ENCODE data around the gene TCF7L2.

TCF7L2 gene

GRCh38 chr10:113148901-113149300 lies 198.9 kb downstream of the TCF7L2 start:
- H3K4me1 ChIP-seq (ENCODE audit: control insufficient read depth in 2 of 2, insufficient read depth in 2 of 2, low read length in 2 of 2) = no peaks in the 10 kb centered on the region
- H3K27me3 ChIP-seq (ENCODE audit: control insufficient read depth in 2 of 2, insufficient read depth in 2 of 2, low read length in 2 of 2) = no peaks in the 10 kb centered on the region
- peaks cover 75 to 81% of the 10 kb centered on the region in 2 donors for H3K36me3 ChIP-seq (ENCODE audit: control insufficient read depth in 2 of 2, insufficient read depth in 2 of 2, low read length in 2 of 2)
- no peak overlapping the region for H3K4me3 ChIP-seq (ENCODE audit: low read length in 2 of 2)
- no peaks in the 10 kb centered on the region for H3K9me3 ChIP-seq (ENCODE audit: control insufficient read depth in 2 of 2, low read length in 2 of 2)
- no peak overlapping the region for H3K27ac ChIP-seq (ENCODE audit: low read depth in 2 of 2, low read length in 2 of 2)
- H3K9ac ChIP-seq (ENCODE audit: low read depth in 1 of 2, low read length in 2 of 2) = no peak overlapping the region

DNA sequence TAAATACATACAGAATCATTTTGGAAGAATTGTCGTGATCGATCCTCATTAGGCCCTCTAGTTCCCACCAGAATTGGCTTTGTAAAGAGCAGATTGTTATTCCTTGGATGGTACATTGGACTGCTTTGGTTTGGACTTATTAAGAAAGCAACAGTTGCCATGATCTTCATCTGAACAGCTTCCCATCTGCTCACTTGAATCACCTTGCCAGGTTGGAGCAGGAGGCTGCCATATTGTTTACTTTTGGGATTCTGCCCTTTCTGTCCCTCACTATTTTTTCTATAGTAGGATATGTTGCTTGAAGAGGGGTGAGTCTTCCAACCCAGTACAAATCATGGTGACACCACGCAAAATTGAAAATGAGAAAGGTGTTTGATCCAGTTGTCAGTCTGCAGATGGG lies 199.6 kb downstream of the TCF7L2 start:
- no peaks in the 10 kb centered on the region for H3K9me3 ChIP-seq (ENCODE audit: control insufficient read depth in 2 of 2, low read length in 2 of 2)
- no peaks in the 10 kb centered on the region for H3K4me1 ChIP-seq (ENCODE audit: control insufficient read depth in 2 of 2, insufficient read depth in 2 of 2, low read length in 2 of 2)
- H3K27ac ChIP-seq (ENCODE audit: low read depth in 2 of 2, low read length in 2 of 2) = no peak overlapping the region
- H3K27me3 ChIP-seq (ENCODE audit: control insufficient read depth in 2 of 2, insufficient read depth in 2 of 2, low read length in 2 of 2) = no peaks in the 10 kb centered on the region
- H3K36me3 ChIP-seq (ENCODE audit: control insufficient read depth in 2 of 2, insufficient read depth in 2 of 2, low read length in 2 of 2) = peaks cover 76 to 79% of the 10 kb centered on the region in 2 donors
- no peak overlapping the region for H3K4me3 ChIP-seq (ENCODE audit: low read length in 2 of 2)
- no peak overlapping the region for H3K9ac ChIP-seq (ENCODE audit: low read depth in 1 of 2, low read length in 2 of 2)

GRCh38 chr10:113151190-113151666 lies 201.2 kb downstream of the TCF7L2 start:
- peaks cover 82% of the 10 kb centered on the region in 2 donors for H3K36me3 ChIP-seq (ENCODE audit: control insufficient read depth in 2 of 2, insufficient read depth in 2 of 2, low read length in 2 of 2)

GRCh38 chr10:113153493-113154102 lies 203.6 kb downstream of the TCF7L2 start:
- no peaks in the 10 kb centered on the region for H3K4me1 ChIP-seq (ENCODE audit: control insufficient read depth in 2 of 2, insufficient read depth in 2 of 2, low read length in 2 of 2)
- H3K27ac ChIP-seq (ENCODE audit: low read depth in 2 of 2, low read length in 2 of 2) = no peak overlapping the region

More at GRCh38 chr10:113151190-113151666, 201.2 kb downstream of the TCF7L2 start:
- H3K27me3 ChIP-seq (ENCODE audit: control insufficient read depth in 2 of 2, insufficient read depth in 2 of 2, low read length in 2 of 2) = no peaks in the 10 kb centered on the region
- no peak overlapping the region for H3K9ac ChIP-seq (ENCODE audit: low read depth in 1 of 2, low read length in 2 of 2)
- H3K4me3 ChIP-seq (ENCODE audit: low read length in 2 of 2) = no peak overlapping the region
- no peak overlapping the region for H3K27ac ChIP-seq (ENCODE audit: low read depth in 2 of 2, low read length in 2 of 2)
- H3K4me1 ChIP-seq (ENCODE audit: control insufficient read depth in 2 of 2, insufficient read depth in 2 of 2, low read length in 2 of 2) = no peaks in the 10 kb centered on the region
- H3K9me3 ChIP-seq (ENCODE audit: control insufficient read depth in 2 of 2, low read length in 2 of 2) = no peaks in the 10 kb centered on the region

GRCh38 chr10:113157441-113157840 lies 207.4 kb downstream of the TCF7L2 start:
- no peak overlapping the region for H3K9ac ChIP-seq (ENCODE audit: low read depth in 1 of 2, low read length in 2 of 2)
- no peaks in the 10 kb centered on the region for H3K4me1 ChIP-seq (ENCODE audit: control insufficient read depth in 2 of 2, insufficient read depth in 2 of 2, low read length in 2 of 2)
- peaks cover 68 to 71% of the 10 kb centered on the region in 2 donors for H3K36me3 ChIP-seq (ENCODE audit: control insufficient read depth in 2 of 2, insufficient read depth in 2 of 2, low read length in 2 of 2)
- H3K27ac ChIP-seq (ENCODE audit: low read depth in 2 of 2, low read length in 2 of 2) = no peak overlapping the region
- no peaks in the 10 kb centered on the region for H3K27me3 ChIP-seq (ENCODE audit: control insufficient read depth in 2 of 2, insufficient read depth in 2 of 2, low read length in 2 of 2)
- H3K4me3 ChIP-seq (ENCODE audit: low read length in 2 of 2) = no peak overlapping the region
- no peaks in the 10 kb centered on the region for H3K9me3 ChIP-seq (ENCODE audit: control insufficient read depth in 2 of 2, low read length in 2 of 2)

More at GRCh38 chr10:113153493-113154102, 203.6 kb downstream of the TCF7L2 start:
- Histone ChIP-seq H3K27me3 (ENCODE audit: control insufficient read depth in 2 of 2, insufficient read depth in 2 of 2, low read length in 2 of 2) (no peaks in the 10 kb centered on the region), H3K9me3 (ENCODE audit: control insufficient read depth in 2 of 2, low read length in 2 of 2) (no peaks in the 10 kb centered on the region), H3K4me3 (ENCODE audit: low read length in 2 of 2) (no peak overlapping the region), H3K9ac (ENCODE audit: low read depth in 1 of 2, low read length in 2 of 2) (no peak overlapping the region), H3K36me3 (ENCODE audit: control insufficient read depth in 2 of 2, insufficient read depth in 2 of 2, low read length in 2 of 2) (peaks cover 79 to 83% of the 10 kb centered on the region in 2 donors)

DNA sequence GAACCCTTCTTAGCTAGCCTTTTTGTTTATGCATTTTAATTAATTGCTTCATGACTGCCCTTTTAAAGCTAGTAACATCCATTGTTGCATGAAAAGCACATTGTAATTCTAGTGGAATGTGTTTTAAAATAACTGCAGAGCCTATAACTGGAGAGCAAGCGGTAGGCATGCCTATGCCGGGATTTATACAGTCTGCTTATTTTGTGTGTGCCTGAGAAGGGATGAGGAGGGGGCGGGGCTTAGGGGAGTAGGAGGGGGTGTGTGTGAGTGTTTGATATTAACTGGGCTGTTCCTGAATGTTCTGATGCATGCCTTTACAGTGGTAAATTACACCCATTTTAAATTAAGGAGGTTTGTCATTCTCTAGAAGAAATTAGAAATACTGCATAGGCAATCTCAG lies 208.1 kb downstream of the TCF7L2 start:
- no peaks in the 10 kb centered on the region for H3K4me1 ChIP-seq (ENCODE audit: control insufficient read depth in 2 of 2, insufficient read depth in 2 of 2, low read length in 2 of 2)
- no peak overlapping the region for H3K9ac ChIP-seq (ENCODE audit: low read depth in 1 of 2, low read length in 2 of 2)
- no peak overlapping the region for H3K4me3 ChIP-seq (ENCODE audit: low read length in 2 of 2)
- H3K9me3 ChIP-seq (ENCODE audit: control insufficient read depth in 2 of 2, low read length in 2 of 2) = no peaks in the 10 kb centered on the region
- no peak overlapping the region for H3K27ac ChIP-seq (ENCODE audit: low read depth in 2 of 2, low read length in 2 of 2)
- peaks cover 61 to 64% of the 10 kb centered on the region in 2 donors for H3K36me3 ChIP-seq (ENCODE audit: control insufficient read depth in 2 of 2, insufficient read depth in 2 of 2, low read length in 2 of 2)
- H3K27me3 ChIP-seq (ENCODE audit: control insufficient read depth in 2 of 2, insufficient read depth in 2 of 2, low read length in 2 of 2) = no peaks in the 10 kb centered on the region

DNA sequence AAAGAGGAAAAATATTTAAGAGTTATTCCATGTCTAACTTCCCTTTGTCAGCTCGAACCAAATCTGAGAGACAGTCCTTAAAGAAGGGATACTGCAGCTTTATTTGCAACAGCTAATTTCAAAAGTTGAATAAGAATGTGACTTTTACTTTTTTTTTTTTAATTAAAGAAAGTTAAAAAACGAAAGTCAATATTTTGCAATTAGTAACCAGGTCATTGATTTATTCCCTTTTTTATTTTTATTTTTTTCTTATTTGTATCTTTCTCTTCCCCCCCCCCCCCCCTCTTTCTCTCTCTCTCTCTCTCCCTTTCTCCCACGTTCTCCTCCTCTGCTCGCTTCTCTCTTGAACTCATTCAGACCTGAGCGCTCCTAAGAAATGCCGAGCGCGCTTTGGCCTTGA lies 209.5 kb downstream of the TCF7L2 start:
- Histone ChIP-seq H3K27ac (ENCODE audit: low read depth in 2 of 2, low read length in 2 of 2) (no peak overlapping the region), H3K9ac (ENCODE audit: low read depth in 1 of 2, low read length in 2 of 2) (no peak overlapping the region), H3K9me3 (ENCODE audit: control insufficient read depth in 2 of 2, low read length in 2 of 2) (no peaks in the 10 kb centered on the region), H3K4me3 (ENCODE audit: low read length in 2 of 2) (no peak overlapping the region), H3K36me3 (ENCODE audit: control insufficient read depth in 2 of 2, insufficient read depth in 2 of 2, low read length in 2 of 2) (peaks cover 47 to 54% of the 10 kb centered on the region in 2 donors), H3K27me3 (ENCODE audit: control insufficient read depth in 2 of 2, insufficient read depth in 2 of 2, low read length in 2 of 2) (no peaks in the 10 kb centered on the region), H3K4me1 (ENCODE audit: control insufficient read depth in 2 of 2, insufficient read depth in 2 of 2, low read length in 2 of 2) (no peaks in the 10 kb centered on the region)

DNA sequence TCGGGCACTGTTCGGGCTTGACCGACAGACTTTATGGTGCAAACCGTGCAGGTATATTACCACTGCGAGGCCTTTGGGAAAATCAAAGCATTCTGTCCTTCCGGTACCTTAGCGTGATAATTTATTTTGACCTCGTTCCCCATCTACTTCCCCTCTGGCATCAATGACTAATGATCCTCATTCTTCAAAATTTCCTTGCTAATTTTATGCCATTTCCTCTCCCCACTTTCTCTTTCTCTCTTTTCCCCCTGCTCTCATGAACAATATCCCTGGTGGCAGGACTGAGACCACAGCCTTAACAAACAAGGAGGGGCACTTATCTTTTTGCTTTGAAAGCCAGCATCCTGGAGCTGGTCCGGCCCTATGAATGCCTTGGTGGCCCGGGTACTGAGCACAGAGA lies 210.6 kb downstream of the TCF7L2 start:
- Histone ChIP-seq H3K9ac (ENCODE audit: low read depth in 1 of 2, low read length in 2 of 2) (no peak overlapping the region), H3K27ac (ENCODE audit: low read depth in 2 of 2, low read length in 2 of 2) (no peak overlapping the region), H3K4me3 (ENCODE audit: low read length in 2 of 2) (no peak overlapping the region), H3K36me3 (ENCODE audit: control insufficient read depth in 2 of 2, insufficient read depth in 2 of 2, low read length in 2 of 2) (peaks cover 39 to 56% of the 10 kb centered on the region in 2 donors), H3K27me3 (ENCODE audit: control insufficient read depth in 2 of 2, insufficient read depth in 2 of 2, low read length in 2 of 2) (no peaks in the 10 kb centered on the region), H3K9me3 (ENCODE audit: control insufficient read depth in 2 of 2, low read length in 2 of 2) (no peaks in the 10 kb centered on the region), H3K4me1 (ENCODE audit: control insufficient read depth in 2 of 2, insufficient read depth in 2 of 2, low read length in 2 of 2) (no peaks in the 10 kb centered on the region)

DNA sequence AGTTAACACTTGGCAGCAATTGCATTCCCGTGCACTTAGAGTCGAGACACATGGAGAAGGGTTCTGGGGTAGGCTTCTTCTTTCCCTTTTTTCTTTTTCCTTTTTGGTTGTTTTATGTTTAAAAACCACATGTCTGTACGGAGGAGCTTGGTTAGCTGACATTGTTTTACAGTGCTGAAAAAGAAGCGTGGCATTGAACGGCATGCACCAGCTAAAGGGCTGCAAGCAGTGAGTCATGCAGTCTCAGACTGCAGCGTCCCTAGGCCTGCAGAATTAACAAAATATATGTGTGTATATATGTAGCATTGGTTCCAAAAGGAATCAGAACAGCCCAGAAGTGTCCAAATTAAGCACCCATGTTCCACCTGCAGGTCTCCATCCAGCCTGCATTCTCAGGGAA lies 211.0 kb downstream of the TCF7L2 start:
- Histone ChIP-seq H3K27ac (ENCODE audit: low read depth in 2 of 2, low read length in 2 of 2) (no peak overlapping the region), H3K36me3 (ENCODE audit: control insufficient read depth in 2 of 2, insufficient read depth in 2 of 2, low read length in 2 of 2) (peaks cover 37 to 57% of the 10 kb centered on the region in 2 donors), H3K4me3 (ENCODE audit: low read length in 2 of 2) (no peak overlapping the region), H3K27me3 (ENCODE audit: control insufficient read depth in 2 of 2, insufficient read depth in 2 of 2, low read length in 2 of 2) (no peaks in the 10 kb centered on the region), H3K9me3 (ENCODE audit: control insufficient read depth in 2 of 2, low read length in 2 of 2) (no peaks in the 10 kb centered on the region), H3K9ac (ENCODE audit: low read depth in 1 of 2, low read length in 2 of 2) (no peak overlapping the region), H3K4me1 (ENCODE audit: control insufficient read depth in 2 of 2, insufficient read depth in 2 of 2, low read length in 2 of 2) (no peaks in the 10 kb centered on the region)

DNA sequence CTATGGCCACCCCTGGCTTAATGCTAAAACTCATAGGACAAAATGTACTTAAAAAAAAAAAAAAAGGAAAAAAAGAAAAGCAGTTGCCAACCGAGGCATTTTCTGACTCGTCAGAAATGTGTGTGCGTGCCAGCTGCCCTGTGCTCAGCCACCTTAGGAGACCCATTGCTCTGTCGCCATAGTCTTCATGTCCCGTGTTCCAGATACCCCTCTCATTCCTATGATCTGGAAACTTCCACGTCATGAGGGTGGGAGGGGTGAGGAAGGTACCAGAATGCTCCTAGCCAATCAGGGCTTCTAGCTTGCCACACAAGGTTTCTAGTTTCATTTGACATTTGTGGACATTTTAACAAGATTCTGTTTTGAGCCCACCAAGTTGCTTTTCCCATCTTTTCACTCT lies 212.9 kb downstream of the TCF7L2 start:
- Histone ChIP-seq H3K9ac (ENCODE audit: low read depth in 1 of 2, low read length in 2 of 2) (no peak overlapping the region), H3K27me3 (ENCODE audit: control insufficient read depth in 2 of 2, insufficient read depth in 2 of 2, low read length in 2 of 2) (no peaks in the 10 kb centered on the region), H3K4me1 (ENCODE audit: control insufficient read depth in 2 of 2, insufficient read depth in 2 of 2, low read length in 2 of 2) (no peaks in the 10 kb centered on the region), H3K27ac (ENCODE audit: low read depth in 2 of 2, low read length in 2 of 2) (no peak overlapping the region), H3K36me3 (ENCODE audit: control insufficient read depth in 2 of 2, insufficient read depth in 2 of 2, low read length in 2 of 2) (peaks cover 28 to 45% of the 10 kb centered on the region in 2 donors), H3K4me3 (ENCODE audit: low read length in 2 of 2) (no peak overlapping the region), H3K9me3 (ENCODE audit: control insufficient read depth in 2 of 2, low read length in 2 of 2) (no peaks in the 10 kb centered on the region)
